Measurements from ENCODE around the gene BTNL9. TPM values are rescaled to one million over a fixed set of nuclear protein-coding genes. Genes with fewer than 3 reads are reported as not detected.
"Not testable (repeated sequence)": the region's sequence is repeated elsewhere in the genome, so short reads cannot be mapped to it uniquely, and the experiment has no call there.

The BTNL9 gene
- under 1 TPM in 1 of 2 donors, not detected in 1; 0.16 TPM for total RNA-seq

DNA sequence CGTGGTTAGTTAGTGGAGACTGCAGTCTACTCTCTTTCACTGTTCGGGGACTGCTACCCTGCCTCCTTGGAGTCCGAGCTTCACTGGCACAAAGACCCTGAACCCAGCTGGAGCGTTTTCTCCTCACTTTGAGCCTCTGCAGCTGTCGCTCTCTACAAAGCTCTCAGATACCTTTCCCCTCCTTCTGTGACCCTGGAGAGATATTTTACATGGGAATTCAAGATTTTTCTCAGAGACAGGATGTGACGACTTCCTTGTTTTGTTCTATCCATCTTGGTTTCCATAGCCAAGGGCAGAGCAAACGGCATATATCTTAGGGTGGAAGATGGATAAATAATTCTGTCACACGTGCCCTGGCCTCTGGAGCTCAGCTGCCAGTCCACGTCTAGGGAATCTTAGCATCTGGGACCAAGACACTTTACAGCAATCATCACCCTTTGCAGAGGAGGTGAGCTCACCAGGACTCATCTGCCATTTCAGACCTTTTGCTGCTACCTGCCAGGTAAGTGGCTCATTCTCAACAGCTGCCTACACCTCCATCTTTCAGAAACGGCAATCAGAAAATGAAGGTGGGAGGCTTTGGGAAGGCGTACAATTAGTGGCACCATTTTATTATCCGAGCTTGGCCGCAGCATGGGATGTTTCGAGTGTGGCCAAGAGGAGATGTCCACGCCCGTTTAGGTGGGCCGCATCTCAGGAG lies at the start of gene BTNL9:
TSS of gene BTNL9 (plus strand) at position 336 of the 700 bp plus-strand sequence. CDS start 5,224 bp downstream, outside the sequence.
- Mint-ChIP-seq H3K27ac (no peak within 1 kb of the TSS), H3K36me3 (ENCODE audit: low read depth) (no peaks in the 10 kb centered on the region), H3K4me1 (no peaks in the 10 kb centered on the region), H3K9me3 (no peaks in the 10 kb centered on the region), H3K27me3 (peaks cover 58% of the 10 kb centered on the region), H3K4me3 (no peak within 1 kb of the TSS)
- ATAC-seq (replicated peaks): no peak

DNA sequence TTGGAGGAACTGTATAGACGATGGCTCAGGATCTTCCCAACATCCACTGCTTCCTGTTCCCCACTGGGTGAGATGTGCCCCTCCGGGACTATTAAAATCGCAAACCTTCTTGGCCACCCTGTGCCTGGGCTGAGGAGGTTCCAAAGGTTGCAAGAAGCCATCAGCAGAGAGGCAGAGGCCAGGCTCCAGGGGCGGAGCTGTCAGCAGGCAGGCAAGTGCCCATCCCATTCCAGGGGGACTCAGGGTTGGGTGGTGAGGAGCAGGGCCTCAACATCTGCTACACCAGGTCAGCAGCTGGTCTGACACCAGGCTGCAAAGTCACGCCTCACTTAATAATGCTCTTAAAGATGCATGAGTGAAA lies 49.2 kb upstream of the BTNL9 start:
- H3K36me3 Mint-ChIP-seq (ENCODE audit: low read depth): no peaks in the 10 kb centered on the region

DNA sequence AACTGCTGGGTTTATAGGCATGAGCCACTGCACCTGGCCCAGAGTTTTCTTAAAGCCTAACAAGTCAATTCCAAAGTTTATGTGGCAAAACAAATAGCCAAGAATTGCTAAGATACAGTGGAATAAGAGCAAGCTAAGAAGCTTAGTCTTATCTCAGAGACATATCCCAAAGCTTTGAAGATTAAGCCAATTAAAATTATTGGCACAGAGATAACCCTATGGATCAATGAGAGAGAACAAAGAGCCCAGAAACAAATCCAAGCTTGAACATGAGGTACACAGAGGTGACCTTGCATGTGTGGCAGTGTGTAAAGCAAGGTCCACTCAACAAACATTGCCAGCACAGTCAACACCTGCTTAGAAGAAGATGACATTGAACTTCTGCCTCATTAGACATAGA lies 38.1 kb upstream of the BTNL9 start:
- H3K27ac Mint-ChIP-seq: no peak overlapping the region
- no peak overlapping the region for H3K4me3 Mint-ChIP-seq
- no peaks in the 10 kb centered on the region for H3K36me3 Mint-ChIP-seq (ENCODE audit: low read depth)
- peaks cover under 1% of the 10 kb centered on the region for H3K9me3 Mint-ChIP-seq
- H3K27me3 Mint-ChIP-seq: peaks cover 33% of the 10 kb centered on the region
- ATAC-seq (replicated peaks): no peak
- H3K4me1 Mint-ChIP-seq: no peaks in the 10 kb centered on the region

More for the DNA sequence above, 49.2 kb upstream of the BTNL9 start:
- Mint-ChIP-seq H3K27ac (no peak overlapping the region), H3K9me3 (peaks cover 6% of the 10 kb centered on the region), H3K4me3 (no peak overlapping the region), H3K27me3 (peaks cover 55% of the 10 kb centered on the region), H3K4me1 (no peaks in the 10 kb centered on the region)
- no peak for ATAC-seq (replicated peaks)

DNA sequence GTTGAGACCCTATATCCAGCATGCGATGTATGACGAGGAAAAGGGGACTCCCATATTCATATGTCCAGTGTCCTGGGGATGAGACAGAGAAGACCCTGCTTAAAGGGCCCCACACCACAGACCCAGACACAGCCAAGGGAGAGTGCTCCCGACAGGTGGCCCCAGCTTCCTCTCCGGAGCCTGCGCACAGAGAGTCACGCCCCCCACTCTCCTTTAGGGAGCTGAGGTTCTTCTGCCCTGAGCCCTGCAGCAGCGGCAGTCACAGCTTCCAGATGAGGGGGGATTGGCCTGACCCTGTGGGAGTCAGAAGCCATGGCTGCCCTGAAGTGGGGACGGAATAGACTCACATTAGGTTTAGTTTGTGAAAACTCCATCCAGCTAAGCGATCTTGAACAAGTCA lies 34.3 kb upstream of the BTNL9 start:
- H3K9me3 Mint-ChIP-seq: no peaks in the 10 kb centered on the region
- no peak overlapping the region for H3K4me3 Mint-ChIP-seq
- no peaks in the 10 kb centered on the region for H3K4me1 Mint-ChIP-seq
- no peak overlapping the region for H3K27ac Mint-ChIP-seq
- H3K27me3 Mint-ChIP-seq: peaks cover 21% of the 10 kb centered on the region
- no peak for ATAC-seq (replicated peaks)
- H3K36me3 Mint-ChIP-seq (ENCODE audit: low read depth): no peaks in the 10 kb centered on the region

DNA sequence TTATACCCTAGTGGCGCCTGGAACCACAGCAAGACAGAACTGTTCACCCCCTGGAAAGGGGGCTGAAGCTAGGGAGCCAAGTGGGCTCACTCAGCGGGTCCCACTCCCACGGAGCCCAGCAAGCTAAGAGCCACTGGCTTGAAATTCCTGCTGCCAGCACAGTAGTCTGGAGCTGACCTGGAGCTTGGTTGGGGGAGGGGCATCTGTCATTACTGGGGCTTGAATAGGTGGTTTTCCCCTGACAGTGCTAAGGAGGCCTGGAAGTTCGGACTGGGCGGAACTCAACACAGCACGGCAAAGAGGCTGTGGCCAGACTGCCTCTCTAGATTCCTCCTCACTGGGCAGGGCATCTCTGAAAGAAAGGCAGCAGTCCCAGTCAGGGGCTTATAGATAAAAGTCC lies 31.9 kb upstream of the BTNL9 start:
- no peak for ATAC-seq (replicated peaks)
- H3K9me3 Mint-ChIP-seq: no peaks in the 10 kb centered on the region
- H3K4me1 Mint-ChIP-seq: no peaks in the 10 kb centered on the region
- H3K27me3 Mint-ChIP-seq: peaks cover 25% of the 10 kb centered on the region
- H3K36me3 Mint-ChIP-seq (ENCODE audit: low read depth): no peaks in the 10 kb centered on the region
- H3K4me3 Mint-ChIP-seq: no peak overlapping the region
- no peak overlapping the region for H3K27ac Mint-ChIP-seq

DNA sequence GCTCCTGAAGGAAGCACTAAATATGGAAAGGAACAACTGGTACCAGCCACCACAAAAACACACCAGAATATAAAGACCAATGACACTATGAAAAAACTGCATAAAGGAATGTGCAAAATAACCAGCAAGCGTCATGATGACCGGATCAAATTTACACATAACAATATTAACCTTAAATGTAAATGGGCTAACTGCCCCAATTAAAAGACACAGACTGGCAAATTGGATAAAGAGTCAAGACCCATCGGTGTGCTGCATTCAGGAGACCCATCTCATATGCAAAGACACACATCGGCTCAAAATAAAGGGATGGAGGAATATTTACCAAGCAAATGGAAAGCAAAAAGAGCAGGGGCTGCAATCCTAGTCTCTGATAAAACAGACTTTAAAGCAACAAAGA lies 30.0 kb upstream of the BTNL9 start:
- H3K4me1 Mint-ChIP-seq; H3K9me3 Mint-ChIP-seq; ATAC-seq (replicated peaks); H3K36me3 Mint-ChIP-seq (ENCODE audit: low read depth); H3K4me3 Mint-ChIP-seq; H3K27ac Mint-ChIP-seq: not testable (repeated sequence)
- peaks cover 17% of the 10 kb centered on the region for H3K27me3 Mint-ChIP-seq

DNA sequence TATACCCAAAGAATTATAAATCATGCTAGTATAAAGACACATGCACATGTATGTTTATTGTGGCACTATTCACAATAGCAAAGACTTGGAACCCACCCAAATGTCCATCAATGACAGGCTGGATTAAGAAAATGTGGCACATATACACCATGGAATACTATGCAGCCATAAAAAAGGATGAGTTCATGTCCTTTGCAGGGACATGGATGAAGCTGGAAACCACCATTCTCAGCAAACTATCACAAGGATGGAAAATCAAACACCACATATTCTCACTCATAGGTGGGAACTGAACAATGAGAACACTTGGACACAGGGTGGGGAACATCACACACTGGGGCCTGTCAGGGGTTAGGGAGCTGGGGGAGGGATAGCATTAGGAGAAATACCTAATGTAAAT lies 25.4 kb upstream of the BTNL9 start:
- H3K27ac Mint-ChIP-seq; H3K9me3 Mint-ChIP-seq; H3K4me3 Mint-ChIP-seq; H3K36me3 Mint-ChIP-seq (ENCODE audit: low read depth); H3K4me1 Mint-ChIP-seq; ATAC-seq (replicated peaks): not testable (repeated sequence)
- peaks cover 14% of the 10 kb centered on the region for H3K27me3 Mint-ChIP-seq

DNA sequence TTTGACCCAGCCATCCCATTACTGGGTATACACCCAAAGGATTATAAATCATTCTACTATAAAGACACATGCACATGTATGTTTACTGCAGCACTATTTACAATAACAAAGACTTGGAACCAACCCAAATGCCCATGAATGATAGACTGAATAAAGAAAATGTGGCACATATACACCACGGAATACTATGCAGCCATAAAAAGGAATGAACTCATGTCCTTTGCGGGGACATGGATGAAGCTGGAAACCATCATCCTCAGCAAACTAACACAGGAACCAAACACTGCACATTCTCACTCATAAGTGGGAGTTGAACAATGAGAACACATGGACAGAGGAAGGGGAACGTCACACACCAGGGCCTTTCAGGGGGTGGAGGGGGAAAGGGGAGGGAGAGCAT lies 22.6 kb upstream of the BTNL9 start:
- peaks cover 19% of the 10 kb centered on the region for H3K27me3 Mint-ChIP-seq
- not testable (repeated sequence) for H3K36me3 Mint-ChIP-seq (ENCODE audit: low read depth)

DNA sequence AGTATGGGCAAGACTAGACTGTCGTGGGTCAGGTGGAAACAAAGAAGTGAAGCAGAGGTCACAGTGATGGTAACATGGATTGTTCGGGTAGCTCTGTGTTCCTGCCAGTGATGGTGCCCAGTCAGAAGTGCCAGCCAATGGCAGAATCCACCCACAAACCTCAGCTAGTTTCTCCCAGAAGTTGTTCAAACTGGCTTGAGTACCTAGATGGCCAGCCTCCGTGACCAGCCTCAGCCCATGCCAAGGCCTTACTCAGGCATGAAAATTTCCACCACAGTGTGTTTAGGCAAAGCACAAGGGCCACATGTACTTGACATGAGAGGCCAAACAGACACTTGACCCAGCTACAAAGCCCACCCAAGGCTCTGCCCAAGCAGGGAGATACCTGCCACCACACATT lies 19.4 kb upstream of the BTNL9 start:
- H3K4me1 Mint-ChIP-seq: no peaks in the 10 kb centered on the region
- no peak overlapping the region for H3K4me3 Mint-ChIP-seq
- no peaks in the 10 kb centered on the region for H3K36me3 Mint-ChIP-seq (ENCODE audit: low read depth)
- H3K27ac Mint-ChIP-seq: no peak overlapping the region
- H3K9me3 Mint-ChIP-seq: peaks cover 18% of the 10 kb centered on the region
- H3K27me3 Mint-ChIP-seq: peaks cover 35% of the 10 kb centered on the region
- no peak for ATAC-seq (replicated peaks)

More for the DNA sequence above, 22.6 kb upstream of the BTNL9 start:
- H3K4me1 Mint-ChIP-seq; H3K4me3 Mint-ChIP-seq; H3K27ac Mint-ChIP-seq; ATAC-seq (replicated peaks): not testable (repeated sequence)
- peaks cover 12% of the 10 kb centered on the region for H3K9me3 Mint-ChIP-seq

DNA sequence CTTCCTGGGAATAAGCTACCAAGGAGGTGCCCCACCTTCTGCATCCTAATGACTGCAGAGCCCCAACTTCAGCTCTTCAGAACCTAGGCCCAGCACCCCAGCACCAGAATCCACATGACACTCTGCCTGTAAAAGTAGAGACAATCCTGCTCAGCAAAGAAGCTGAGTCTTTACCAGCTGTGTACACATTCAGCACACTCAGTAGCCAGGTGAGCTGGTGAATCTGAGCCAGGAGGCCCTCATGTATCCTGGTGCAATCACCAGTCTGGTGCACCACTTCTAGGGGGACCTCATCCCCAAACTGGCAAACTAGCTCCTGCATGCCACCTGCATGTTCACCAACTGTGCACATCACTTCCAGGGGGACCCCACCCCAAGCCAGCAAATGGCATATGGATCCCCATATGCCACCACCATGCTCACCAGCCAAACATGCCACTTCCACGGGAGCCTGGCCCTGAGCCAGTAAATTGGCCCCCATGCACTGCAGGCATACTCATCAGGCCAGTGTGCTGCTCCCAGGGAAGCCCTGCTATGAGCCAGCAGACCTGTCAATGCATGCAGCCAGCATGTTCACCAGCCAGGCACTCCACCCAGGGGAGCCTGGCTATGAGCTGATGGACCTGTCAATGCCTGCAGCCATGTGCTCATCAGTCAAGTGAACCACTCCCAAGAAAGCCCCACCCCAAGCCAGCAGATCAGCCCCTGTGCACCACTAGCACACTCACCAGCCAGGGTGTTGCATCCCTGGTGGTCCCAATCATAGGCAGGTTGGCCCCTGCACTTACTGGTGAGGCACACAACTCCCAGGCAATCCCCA lies 15.6 kb upstream of the BTNL9 start:
- Mint-ChIP-seq H3K27ac (no peak overlapping the region), H3K4me1 (no peaks in the 10 kb centered on the region), H3K9me3 (peaks cover 18% of the 10 kb centered on the region), H3K4me3 (no peak overlapping the region), H3K27me3 (peaks cover 41% of the 10 kb centered on the region), H3K36me3 (ENCODE audit: low read depth) (no peaks in the 10 kb centered on the region)
- no peak for ATAC-seq (replicated peaks)

DNA sequence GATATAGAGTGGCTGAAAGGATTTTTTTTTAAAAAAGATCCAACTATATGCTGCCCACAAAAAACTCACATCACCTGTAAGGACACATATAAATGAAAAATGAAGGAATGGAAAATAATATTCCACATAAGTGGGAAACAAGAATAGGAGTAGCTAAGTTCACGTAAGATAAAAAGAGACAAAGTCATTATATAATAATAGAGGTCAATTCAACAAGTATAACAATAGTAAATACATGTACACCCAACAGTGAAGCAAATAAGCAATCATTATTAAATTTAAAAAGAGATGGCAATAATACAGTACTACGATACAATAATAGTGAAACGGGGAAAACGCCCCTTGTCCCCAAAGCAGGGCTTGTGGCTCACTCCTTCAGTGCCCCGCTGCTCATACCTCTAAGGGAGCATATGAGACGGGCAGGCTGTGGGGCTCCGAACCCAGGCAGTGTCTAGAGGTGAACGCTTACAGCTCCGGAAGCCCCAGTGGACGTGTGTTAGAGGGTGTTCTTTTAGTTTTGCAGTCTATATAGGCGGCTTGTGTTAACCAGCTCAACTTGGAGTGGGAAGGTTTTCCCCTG lies 12.5 kb upstream of the BTNL9 start:
- Mint-ChIP-seq H3K36me3 (ENCODE audit: low read depth) (no peaks in the 10 kb centered on the region), H3K4me1 (no peaks in the 10 kb centered on the region), H3K27me3 (peaks cover 46% of the 10 kb centered on the region), H3K27ac (no peak overlapping the region), H3K9me3 (peaks cover 6% of the 10 kb centered on the region), H3K4me3 (no peak overlapping the region)
- no peak for ATAC-seq (replicated peaks)

DNA sequence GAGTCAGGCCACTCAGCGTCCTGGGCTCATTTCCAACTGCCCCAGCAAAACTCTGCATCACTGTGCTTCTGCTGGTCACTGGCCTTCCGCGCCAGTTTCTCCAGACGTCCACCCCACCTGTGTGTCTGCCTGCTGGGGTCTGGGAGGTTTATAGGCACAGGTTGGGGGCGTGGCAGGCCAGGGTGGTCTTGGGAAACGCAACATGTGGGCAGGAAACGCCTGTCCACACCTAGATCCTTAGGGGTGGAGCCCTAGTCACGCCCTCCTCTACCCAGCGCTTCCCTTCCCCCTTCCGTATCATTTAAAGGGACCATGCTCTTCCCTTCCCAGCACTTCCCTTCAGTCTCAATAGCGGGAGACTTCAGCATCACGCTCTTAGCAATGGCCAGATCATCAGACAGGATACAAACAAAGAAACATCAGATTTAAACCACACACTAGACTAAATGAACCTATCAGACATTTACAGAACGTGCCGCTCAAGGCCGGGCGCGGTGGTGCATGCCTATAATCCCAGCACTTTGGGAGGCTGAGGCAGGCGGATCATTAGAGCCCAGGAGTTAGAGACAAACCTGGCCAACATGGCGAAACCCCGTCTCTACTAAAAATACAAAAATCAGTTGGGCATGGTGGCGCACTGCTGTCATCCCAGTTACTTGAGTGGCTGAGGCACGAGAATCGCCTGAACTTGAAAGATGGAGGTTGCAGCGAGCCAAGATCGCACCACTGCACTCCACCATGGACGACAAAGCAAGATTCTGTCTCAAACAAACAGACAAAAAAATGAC lies 11.8 kb upstream of the BTNL9 start:
- H3K4me3 Mint-ChIP-seq: no peak overlapping the region
- peaks cover 42% of the 10 kb centered on the region for H3K27me3 Mint-ChIP-seq
- H3K9me3 Mint-ChIP-seq: no peaks in the 10 kb centered on the region
- no peak for ATAC-seq (replicated peaks)
- no peak overlapping the region for H3K27ac Mint-ChIP-seq
- H3K4me1 Mint-ChIP-seq: no peaks in the 10 kb centered on the region
- no peaks in the 10 kb centered on the region for H3K36me3 Mint-ChIP-seq (ENCODE audit: low read depth)

DNA sequence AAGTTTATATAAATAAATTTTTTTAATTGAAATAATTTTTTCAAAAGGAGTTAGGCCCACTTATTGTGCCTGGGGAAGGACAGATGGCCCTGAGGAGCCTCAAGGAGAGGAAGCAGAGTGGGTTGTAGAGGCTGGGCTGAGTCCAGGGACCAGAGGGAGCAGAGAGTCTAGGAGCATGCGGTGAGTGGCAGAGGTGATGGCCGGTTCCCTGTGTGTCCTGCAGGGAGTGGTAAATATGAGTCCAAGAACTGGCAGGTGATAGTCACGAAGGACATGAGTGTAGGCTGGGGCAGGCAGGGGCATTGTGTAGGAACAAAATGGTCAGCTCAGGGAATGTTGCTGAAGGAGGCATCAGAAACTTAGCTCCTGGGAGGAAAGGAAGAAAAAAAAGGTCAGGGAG lies 8.3 kb upstream of the BTNL9 start:
- peaks cover 30% of the 10 kb centered on the region for H3K27me3 Mint-ChIP-seq
- ATAC-seq (replicated peaks): peak; percentile 9
- H3K36me3 Mint-ChIP-seq (ENCODE audit: low read depth): no peaks in the 10 kb centered on the region

DNA sequence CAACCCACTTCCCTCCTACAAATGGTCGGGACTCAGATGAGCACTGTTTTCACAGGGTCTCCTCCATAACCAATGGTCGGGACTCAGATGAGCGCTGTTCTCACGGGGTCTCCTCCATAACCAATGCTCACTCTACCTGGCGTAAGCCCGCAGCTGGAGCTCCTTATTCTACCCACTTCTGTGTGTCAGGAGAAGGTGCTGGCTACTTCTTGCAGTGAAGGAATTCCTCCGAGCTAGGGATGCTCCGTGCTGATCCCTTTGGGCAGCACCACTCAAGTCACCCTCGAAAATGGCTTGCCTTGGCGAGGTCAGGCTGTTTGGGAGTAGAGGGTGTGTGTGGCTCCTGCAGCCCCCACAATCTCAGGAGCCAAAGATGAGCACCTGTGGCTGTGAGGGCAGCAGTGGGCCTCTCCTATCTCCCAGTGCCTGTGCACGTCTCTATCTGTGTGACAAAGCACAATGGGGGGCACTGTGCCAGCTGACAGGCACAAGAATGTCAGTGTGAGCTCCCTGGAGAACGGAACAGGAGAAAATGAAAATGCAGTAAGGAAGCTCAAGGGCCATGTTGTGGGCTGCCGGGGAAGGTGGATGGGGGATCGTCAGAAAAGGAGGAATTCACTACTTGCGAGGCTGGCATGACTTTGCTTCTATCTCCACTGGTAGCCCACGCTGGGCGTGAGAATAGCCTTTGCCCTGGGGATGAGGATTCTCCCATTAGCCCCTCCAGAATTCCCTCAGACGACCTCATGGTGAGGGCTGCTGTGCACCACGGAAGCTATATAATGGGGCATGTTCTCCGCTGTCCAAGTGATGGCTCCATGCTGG lies 3.9 kb upstream of the BTNL9 start:
- no peak for ATAC-seq (replicated peaks)
- H3K4me3 Mint-ChIP-seq: no peak overlapping the region
- peaks cover 37% of the 10 kb centered on the region for H3K27me3 Mint-ChIP-seq
- H3K36me3 Mint-ChIP-seq (ENCODE audit: low read depth): no peaks in the 10 kb centered on the region
- H3K4me1 Mint-ChIP-seq: no peaks in the 10 kb centered on the region
- no peak overlapping the region for H3K27ac Mint-ChIP-seq
- H3K9me3 Mint-ChIP-seq: no peaks in the 10 kb centered on the region

More for the DNA sequence above, 8.3 kb upstream of the BTNL9 start:
- Mint-ChIP-seq H3K4me1 (no peaks in the 10 kb centered on the region), H3K4me3 (no peak overlapping the region), H3K27ac (no peak overlapping the region), H3K9me3 (no peaks in the 10 kb centered on the region)

Data from activated T-helper 17 cell treated with anti-CD3 and anti-CD28 coated beads, Interleukin-2, amount 50 U/mL, for 72 hours (primary cell).